HG02798 (cell line): ENCODE measurements around the gene RCE1.

ENCODE experiments used
- ATAC-seq: cut with Tn5 transposase; IDR thresholded peaks from one replicate; pipeline ENCODE4 v1.9.1; 2021; ENCODE audit warnings: mild to moderate bottlenecking; ENCODE audit not compliant: unreplicated experiment, poor library complexity

RCE1 gene

DNA sequence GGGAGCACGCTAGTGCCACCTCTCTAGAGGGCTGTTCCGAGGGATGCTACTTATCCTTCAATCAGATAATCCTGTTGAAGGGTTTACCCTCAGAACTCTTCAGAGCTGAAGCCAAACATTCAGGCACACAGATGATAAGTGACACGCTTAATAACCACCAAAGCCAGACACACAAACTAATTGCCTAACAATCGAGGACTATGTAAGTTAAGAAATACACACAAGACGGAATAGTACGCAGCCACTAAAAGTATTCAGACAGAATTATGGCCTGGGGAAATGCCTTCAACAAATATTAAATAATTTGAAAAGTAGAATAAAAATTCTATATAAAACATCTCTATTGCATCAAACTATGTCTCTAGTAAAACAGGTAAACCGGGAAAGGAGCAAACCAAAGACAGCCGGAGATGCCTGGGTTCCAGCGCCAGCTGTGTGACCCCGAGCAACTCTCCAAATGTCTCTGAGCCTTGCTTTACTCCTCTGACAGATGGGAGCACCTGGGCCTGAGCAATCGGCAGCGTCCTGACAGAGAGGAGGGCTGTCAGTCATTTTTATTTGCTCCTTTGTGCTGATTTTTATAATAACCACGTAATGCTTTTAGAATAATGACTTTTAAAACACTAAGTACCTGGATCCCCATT is 25.0 kb downstream of the RCE1 start:
- ATAC-seq = no peak

GRCh38 chr11:66868726-66869566 is 25.7 kb downstream of the RCE1 start:
- peak; percentile 71 for ATAC-seq

DNA sequence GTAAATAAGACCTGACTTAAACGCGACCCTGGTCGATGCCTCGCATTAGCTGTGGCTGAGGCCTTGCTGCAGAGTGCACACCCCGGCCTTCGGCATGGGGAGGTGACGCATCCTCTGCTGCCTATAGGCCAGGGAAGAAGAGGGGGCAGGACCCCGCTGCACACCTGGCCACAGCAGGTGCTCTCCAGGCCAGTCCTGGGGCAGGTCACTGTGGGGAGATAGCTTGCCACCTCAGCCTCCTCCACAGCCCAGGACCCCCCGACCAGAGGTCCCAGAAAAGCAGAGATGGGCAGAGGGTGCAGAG is 26.3 kb downstream of the RCE1 start:
- no peak for ATAC-seq

DNA sequence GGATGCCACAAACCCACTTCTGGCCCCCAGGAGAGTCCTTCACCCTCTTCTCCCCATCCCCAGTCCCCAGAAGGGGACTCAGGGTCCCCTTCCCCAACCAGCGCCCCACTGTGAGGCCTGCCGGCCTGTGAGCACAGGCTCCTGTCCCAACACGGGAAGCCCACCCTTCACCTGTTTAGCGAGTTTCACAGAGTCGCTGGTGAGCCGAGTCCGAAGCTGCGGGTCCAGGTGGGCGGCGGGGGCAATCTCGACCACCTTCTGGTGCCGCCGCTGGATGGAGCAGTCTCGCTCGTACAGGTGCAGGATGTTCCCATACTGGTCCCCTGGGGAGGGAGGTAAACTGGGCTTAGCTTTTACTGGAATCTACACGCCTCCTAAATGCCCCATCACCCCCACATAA is 26.9 kb downstream of the RCE1 start:
- ATAC-seq = no peak

- no peak for ATAC-seq
Measured at GRCh38 chr11:66870616-66871520, 27.6 kb downstream of the RCE1 start.

- no peak for ATAC-seq
Measured at GRCh38 chr11:66871521-66871901, 28.3 kb downstream of the RCE1 start.

DNA sequence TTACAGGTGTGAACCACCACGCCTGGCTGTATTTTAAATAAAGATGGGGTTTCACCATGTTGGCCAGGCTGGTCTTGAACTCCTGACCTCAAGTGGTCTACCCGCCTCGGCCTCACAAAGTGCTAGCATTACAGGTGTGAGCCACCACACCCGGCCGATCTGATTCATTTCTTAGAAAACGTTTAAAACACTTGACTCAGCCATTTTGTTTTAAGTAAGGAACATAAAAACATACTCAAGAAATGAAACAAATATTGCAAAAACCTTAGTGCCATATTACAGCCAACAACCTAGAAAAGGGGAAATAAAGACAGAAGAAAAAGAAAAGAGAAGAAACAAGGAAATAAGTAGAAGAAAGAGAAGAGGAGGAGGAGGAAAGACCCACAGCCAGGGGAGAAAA is 31.0 kb downstream of the RCE1 start:
- ATAC-seq = no peak

GRCh38 chr11:66875378-66875777 is 32.1 kb downstream of the RCE1 start:
- ATAC-seq = no peak

DNA sequence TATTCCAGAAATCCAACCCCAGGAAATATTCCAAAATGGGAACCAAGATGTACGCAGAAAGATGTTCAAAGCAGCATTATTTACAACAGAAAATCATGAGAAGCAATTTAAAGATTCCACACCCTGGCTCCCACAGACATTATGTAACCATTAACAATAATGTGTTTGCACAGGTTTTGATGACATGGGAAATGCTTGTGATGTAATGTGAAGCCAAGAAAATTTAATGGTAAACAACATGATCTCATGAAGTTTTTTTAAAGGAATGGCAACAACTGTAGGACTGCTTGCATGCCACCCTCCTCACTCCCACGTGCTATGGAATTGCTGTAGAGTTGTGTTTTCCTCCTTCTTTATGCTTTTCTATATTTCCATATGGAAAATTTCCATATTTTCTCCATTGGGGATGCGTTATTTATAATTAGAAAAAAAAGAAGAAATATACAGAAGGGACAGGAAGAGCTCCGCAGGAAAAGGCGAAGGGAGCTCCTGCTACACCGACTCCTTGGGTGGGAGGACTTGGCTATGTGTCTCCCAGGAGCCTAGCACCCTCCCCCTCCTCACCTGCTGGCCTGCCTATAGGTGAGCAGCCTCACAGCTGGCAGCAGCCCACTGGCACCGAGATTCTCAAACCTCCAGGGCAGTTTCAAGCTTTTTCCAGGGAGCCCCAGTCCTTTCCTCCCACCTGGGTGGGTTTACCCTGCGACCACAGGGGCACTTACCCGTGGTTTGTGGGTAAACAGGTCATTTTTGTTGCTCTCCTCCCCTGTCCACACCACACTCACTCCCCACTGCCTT is 34.5 kb downstream of the RCE1 start:
- no peak for ATAC-seq

DNA sequence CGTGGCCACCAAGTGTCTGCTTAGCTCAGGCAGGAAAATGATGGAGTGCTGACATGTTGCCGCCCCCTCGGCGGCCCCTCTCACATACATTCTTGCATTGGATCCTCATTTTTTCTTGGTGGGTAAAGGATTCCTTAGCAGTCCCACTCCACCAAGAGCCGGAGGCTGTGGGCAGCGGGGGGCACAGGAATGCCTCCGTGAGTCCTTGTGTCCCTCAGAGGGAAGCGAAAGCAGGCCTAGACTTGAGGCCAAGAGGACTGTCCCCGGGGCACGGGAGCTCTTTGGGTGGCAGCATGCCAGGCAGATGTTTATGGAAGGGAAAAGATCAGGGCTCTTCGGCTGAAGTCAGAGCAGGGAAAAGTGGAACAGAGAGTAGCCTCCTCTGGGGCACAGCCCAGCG is 35.2 kb downstream of the RCE1 start:
- ATAC-seq = no peak

DNA sequence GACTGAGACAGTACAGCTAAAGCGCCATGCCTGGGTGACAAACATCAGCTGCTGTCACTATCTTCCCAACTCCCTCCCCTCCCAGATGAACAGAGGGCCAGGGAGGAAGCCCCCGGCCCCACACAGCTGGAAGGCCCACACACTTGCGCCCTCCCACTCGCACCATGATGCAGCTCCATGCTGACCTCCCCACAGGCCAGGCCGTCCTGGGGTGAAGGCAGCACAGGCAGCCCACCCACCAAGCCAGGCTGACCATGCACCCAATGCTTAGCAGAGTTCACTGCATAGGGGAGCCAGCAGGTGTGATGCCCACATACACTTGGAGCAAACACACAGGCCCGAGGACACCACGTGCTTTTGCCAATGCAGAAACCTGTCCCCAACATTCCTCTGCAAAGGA is 35.8 kb downstream of the RCE1 start:
- ATAC-seq = no peak

GRCh38 chr11:66879583-66879982 is 36.3 kb downstream of the RCE1 start:
- no peak for ATAC-seq

DNA sequence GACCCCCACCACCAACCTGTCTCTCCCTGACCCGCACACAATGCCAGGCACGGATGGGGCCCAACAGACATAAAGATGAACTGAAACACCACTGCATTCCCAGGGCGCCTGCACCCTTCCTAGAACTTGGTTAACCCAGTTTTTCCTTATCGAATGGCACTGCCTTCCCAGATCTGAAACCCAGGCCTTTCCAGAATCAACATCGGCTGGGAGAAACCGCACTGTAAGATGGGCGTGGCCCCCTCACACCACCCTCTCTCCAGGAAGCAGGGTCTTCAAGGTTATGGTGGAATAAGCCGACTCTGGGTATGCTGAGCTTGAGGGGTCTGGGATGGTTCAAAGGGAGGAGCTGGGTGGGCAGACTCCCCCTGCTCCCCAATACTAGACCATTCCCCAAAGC is 36.8 kb downstream of the RCE1 start:
- no peak for ATAC-seq

- no peak for ATAC-seq
Measured at GRCh38 chr11:66880496-66881450, 37.5 kb downstream of the RCE1 start.

- ATAC-seq = no peak
Measured at GRCh38 chr11:66881451-66881835, 38.2 kb downstream of the RCE1 start.

GRCh38 chr11:66881927-66882452 is 38.7 kb downstream of the RCE1 start:
- ATAC-seq = no peak

DNA sequence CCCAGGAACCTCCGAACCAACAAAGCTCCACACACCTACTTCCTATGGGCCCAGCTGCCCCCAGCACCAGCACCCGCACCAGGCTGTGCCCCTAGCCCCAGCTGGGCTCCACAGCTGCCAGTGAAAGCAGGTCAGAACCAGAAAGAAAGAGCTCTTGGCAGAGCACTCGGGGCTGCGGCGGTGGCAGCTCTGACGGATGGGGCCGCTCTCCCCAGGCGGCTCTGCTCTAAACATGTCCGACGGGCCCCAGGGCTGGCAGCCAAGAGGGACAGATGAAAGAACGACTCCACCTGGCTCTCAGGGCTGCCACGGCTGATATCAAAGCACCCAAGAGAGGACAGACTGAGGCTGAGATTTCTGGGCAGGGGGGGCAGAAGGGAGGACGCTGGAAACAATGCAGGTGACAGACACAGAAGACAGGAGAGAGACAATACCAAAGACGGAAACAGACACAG is 39.3 kb downstream of the RCE1 start:
- no peak for ATAC-seq

- ATAC-seq = no peak
Measured at GRCh38 chr11:66883016-66883965, 40.0 kb downstream of the RCE1 start.
